Activated T-helper 17 cell treated with anti-CD3 and anti-CD28 coated beads, Interleukin-2, amount 50 U/mL, for 72 hours (primary cell): Measurements from ENCODE around the gene TMEM175. TPM values are rescaled to one million over a fixed set of nuclear protein-coding genes. Genes with fewer than 3 reads are reported as not detected.

Experiments used
- ATAC-seq: fragments of 150-1000 bp; cut with Tn5 transposase; replicated peaks from 2 replicates; pipeline ENCODE4 v1.10.0; 2021; ENCODE audit warnings: mild to moderate bottlenecking, moderate library complexity
- H3K27ac Mint-ChIP-seq: one replicate; pipeline ENCODE4 v1.8.0; 2022; ENCODE audit warnings: mixed read lengths
- H3K27me3 Mint-ChIP-seq: one replicate; pipeline ENCODE4 v1.8.0; 2022; ENCODE audit warnings: mixed read lengths
- H3K36me3 Mint-ChIP-seq: one replicate; pipeline ENCODE4 v1.8.0; 2022; ENCODE audit warnings: low read depth, mild to moderate bottlenecking, mixed read lengths
- H3K4me1 Mint-ChIP-seq: one replicate; pipeline ENCODE4 v1.8.0; 2022; ENCODE audit warnings: mixed read lengths
- H3K4me3 Mint-ChIP-seq: one replicate; pipeline ENCODE4 v1.8.0; 2022; ENCODE audit warnings: mild to moderate bottlenecking, mixed read lengths
- H3K9me3 Mint-ChIP-seq: one replicate; pipeline ENCODE4 v1.8.0; 2022; ENCODE audit warnings: mixed read lengths
- total RNA-seq, 2 donors: library from RNA; stranded (reverse); gene quantifications; one replicate each; pipeline ENCODE4 v1.2.3, GENCODE V29; 2022

TMEM175 gene, protein sequence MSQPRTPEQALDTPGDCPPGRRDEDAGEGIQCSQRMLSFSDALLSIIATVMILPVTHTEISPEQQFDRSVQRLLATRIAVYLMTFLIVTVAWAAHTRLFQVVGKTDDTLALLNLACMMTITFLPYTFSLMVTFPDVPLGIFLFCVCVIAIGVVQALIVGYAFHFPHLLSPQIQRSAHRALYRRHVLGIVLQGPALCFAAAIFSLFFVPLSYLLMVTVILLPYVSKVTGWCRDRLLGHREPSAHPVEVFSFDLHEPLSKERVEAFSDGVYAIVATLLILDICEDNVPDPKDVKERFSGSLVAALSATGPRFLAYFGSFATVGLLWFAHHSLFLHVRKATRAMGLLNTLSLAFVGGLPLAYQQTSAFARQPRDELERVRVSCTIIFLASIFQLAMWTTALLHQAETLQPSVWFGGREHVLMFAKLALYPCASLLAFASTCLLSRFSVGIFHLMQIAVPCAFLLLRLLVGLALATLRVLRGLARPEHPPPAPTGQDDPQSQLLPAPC
- 1 to 10 TPM; 6.5 to 10.0 TPM for total RNA-seq

DNA sequence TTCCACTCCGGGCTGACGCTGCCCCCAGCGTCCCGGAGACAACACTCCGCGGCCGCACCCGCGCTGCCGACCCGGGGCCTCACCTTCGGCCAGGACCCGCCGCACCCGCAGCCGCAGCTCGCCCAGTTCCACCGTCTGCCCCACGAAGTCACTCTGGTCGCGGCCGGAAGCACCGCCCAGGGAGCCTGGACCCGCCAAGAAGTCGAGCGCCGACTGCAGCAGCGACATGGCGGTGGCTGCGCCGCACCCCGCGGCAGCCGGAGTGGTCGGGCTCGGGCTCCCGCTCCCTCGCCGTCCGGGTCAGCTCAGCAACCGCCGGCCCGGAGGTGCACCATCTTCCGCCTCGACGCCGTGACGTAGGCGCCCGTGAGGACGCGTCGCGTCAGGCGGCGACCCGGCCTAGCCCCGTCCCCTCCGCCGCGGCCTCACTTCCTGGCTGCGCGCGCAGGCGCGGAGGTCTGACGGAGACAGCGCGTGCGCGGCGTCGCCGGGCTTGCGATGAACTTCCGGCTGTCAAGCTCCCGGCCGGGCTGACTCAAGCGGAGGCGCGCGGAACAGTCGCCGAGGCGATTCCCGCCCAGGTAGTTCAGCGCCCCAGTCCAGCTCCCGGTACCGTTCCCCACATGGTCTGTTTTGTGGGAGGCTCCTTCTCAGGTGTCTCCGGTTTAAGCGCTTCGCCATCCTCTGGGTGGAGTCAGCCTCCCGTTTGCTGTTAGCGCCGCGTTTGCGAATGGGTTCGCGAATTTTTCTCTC lies at the start of gene TMEM175, which contains the start of gene GAK:
Gene TMEM175, plus strand, starts transcription at position 501 of the 753 bp plus-strand sequence. CDS start 15,280 bp downstream, outside the sequence.
Gene GAK, minus strand, starts transcription at position 357 of the 753 bp plus-strand sequence. Its CDS starts 129 bp downstream, at position 228.
- H3K4me1 Mint-ChIP-seq: peaks cover 19% of the 10 kb centered on the region
- peak within 1 kb of the TSS; percentile 89 for H3K27ac Mint-ChIP-seq
- H3K36me3 Mint-ChIP-seq: peaks cover 24% of the 10 kb centered on the region
- peak within 1 kb of the TSS; percentile 94 for H3K4me3 Mint-ChIP-seq
- no peaks in the 10 kb centered on the region for H3K9me3 Mint-ChIP-seq
- no peaks in the 10 kb centered on the region for H3K27me3 Mint-ChIP-seq
- peak; percentile 97 for ATAC-seq

DNA sequence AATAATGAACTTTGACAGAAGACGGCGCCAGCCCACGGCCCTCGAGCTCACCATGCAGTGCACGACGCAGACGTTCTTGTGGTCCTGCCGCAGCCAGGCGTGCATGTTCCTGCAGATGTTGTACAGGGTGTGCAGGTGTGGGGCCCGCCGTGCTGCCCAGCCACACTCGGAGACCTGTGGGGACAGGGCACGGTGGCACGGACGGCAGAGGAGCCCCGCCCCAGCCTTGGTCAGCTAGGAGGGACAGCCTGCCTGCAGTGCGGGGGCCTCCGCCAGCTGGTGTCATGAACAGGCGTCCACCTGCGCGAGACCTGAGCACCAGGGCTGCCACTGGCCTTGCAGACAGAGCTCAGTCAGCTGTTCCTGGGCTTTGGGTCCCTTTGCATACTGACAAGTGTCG lies 49.6 kb upstream of the TMEM175 start:
- Mint-ChIP-seq H3K9me3 (no peaks in the 10 kb centered on the region), H3K4me3 (no peak overlapping the region), H3K4me1 (peaks cover 22% of the 10 kb centered on the region), H3K27me3 (no peaks in the 10 kb centered on the region), H3K36me3 (peaks cover 43% of the 10 kb centered on the region), H3K27ac (no peak overlapping the region)
- no peak for ATAC-seq

DNA sequence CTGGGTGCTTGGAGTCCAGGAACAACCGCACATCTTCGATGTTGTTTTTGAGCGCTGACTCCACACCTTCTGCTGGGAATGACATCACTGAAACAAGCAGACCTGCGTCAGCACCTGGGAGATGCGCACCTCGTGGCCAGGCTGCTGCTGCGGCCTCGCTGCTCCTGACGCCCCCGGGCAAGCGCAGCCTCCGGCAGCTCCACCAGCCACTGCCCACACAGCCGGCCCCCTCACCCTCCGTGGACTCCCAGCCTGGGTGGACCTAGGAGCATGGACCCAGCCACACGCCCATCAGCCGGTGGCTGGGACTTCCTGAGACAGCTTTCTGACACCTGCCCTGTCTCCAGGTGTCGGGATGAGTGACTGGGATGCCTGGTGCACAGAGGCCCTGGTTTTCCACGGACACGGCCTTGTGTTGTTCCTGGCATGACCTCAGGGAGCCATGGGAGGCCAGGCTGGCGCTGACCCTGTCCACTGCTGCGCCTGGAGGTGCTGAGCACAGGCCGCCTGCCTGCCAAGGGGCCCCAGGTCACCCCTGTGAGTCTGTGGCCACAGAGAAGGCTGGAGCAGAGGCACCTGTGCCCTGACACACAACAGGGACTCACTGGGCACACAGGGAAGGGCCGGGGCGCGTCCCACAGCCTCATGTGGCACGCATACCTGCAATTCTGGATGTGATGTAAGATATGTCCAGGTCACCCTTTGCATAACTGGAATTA lies 48.7 kb upstream of the TMEM175 start:
- Mint-ChIP-seq H3K27ac (no peak overlapping the region), H3K4me1 (peaks cover 17% of the 10 kb centered on the region), H3K4me3 (no peak overlapping the region), H3K36me3 (peaks cover 42% of the 10 kb centered on the region), H3K9me3 (no peaks in the 10 kb centered on the region), H3K27me3 (no peaks in the 10 kb centered on the region)
- no peak for ATAC-seq

DNA sequence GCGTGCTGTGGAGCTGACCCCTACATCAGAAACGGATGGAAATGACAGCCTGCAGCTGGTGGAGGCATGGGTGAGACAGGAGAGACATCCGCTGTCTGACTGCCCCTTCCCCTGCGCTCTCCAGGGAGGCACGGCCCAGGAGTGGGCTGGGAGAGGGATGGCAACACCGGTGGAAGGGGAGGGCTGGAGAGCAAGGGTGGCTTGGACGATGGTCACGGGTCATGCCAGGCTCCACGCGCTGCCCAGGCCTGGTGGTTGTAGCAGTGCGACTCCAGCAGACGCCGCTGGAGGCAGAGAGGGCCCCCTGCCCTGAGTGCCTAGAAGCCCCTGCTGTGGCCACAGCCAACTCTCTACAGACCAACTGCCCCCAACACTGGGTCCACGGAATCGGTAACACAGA lies 48.0 kb upstream of the TMEM175 start:
- no peak overlapping the region for H3K27ac Mint-ChIP-seq
- peaks cover 35% of the 10 kb centered on the region for H3K36me3 Mint-ChIP-seq
- H3K4me1 Mint-ChIP-seq: peaks cover 11% of the 10 kb centered on the region
- H3K27me3 Mint-ChIP-seq: no peaks in the 10 kb centered on the region
- H3K4me3 Mint-ChIP-seq: no peak overlapping the region
- no peak for ATAC-seq
- no peaks in the 10 kb centered on the region for H3K9me3 Mint-ChIP-seq

DNA sequence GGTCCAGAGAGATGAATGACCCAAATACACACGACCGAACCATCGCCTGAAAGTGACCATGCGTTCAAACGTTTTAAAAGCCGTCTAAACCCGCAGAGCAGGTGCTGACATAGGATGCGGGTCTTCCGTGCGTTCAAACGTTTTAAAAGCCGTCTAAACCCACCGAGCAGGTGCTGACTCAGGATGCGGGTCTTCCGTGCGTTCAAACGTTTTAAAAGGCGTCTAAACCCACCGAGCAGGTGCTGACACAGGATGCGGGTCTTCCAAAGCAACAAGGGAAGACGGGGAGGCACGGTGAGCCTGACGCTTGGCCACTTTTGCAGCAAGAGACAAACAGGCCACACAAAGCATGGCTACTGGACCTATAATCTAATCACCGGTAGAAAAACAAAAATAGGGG lies 47.4 kb upstream of the TMEM175 start:
- Mint-ChIP-seq H3K4me1 (peaks cover 6% of the 10 kb centered on the region), H3K27ac (no peak overlapping the region), H3K9me3 (no peaks in the 10 kb centered on the region), H3K36me3 (peaks cover 29% of the 10 kb centered on the region), H3K27me3 (no peaks in the 10 kb centered on the region), H3K4me3 (no peak overlapping the region)
- ATAC-seq: no peak

DNA sequence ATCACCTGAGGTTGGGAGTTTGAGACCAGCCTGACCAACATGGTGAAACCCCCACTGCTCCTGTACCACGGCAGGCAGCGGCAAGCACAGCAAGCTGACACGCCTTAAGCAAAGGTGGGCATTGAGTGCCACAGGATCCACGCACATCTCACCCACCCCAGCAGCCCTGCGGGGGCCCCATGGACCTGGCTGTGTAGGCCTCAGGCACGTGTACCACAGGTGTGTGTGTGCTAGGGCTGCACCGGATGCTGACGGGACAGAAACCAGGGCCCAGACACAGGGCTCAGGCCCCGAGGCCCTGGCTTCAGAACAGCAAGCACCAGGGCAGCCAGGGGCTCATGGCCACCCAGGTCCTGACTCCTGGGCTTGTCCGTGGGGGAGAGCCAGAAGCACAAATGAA lies 46.9 kb upstream of the TMEM175 start:
- Mint-ChIP-seq H3K9me3 (no peaks in the 10 kb centered on the region), H3K4me3 (no peak overlapping the region), H3K36me3 (peaks cover 29% of the 10 kb centered on the region), H3K27ac (no peak overlapping the region), H3K4me1 (peaks cover 2% of the 10 kb centered on the region), H3K27me3 (no peaks in the 10 kb centered on the region)
- no peak for ATAC-seq

DNA sequence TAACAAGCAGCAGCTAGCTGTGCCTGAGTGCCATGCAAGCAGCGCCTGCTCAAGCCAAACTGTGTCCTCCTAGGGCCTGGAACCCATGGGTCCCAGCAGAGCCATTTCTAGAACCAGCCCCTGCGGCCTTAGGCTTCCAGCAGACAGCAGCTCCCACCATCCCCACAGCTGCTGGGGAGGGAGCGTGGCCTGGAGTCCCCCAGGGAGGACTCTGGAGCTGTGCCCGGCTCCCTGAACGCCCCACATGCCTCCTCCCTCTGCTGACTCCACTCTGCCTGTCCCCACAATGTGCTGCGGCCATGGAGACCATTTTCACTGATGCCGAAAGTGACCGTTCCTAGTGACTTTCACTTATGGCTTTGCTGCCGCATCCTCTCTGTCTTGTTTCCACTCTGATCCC lies 46.0 kb upstream of the TMEM175 start:
- H3K27me3 Mint-ChIP-seq: no peaks in the 10 kb centered on the region
- no peak overlapping the region for H3K4me3 Mint-ChIP-seq
- H3K36me3 Mint-ChIP-seq: peaks cover 37% of the 10 kb centered on the region
- H3K4me1 Mint-ChIP-seq: no peaks in the 10 kb centered on the region
- no peaks in the 10 kb centered on the region for H3K9me3 Mint-ChIP-seq
- no peak for ATAC-seq
- H3K27ac Mint-ChIP-seq: no peak overlapping the region

DNA sequence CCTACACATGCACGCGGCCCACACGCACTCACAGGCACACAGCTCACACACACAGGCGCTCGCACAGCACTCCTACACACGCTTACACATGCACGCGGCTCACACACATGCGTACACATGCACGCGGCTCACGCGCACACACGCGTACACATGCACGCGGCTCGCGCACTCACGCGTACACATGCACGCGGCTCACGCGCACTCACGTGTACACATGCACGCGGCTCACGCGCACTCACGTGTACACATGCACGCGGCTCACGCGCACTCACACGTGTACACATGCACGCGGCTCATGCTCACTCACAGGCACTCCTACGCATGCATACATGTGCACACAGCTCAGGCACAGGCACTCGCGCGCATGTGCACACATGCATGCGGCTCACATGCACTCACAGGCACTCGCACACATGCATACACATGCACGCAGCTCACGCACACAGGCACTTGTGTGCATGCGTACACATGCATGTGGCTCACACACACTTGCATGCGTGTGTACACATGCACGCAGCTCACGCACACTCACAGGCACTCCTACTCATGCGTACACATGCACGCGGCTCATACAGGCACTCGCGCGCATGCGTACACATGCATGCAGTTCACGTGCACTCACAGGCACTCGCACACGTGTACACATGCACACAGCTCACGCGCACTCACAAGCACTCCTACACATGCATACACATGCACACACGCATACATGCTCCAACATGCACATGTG lies 45.1 kb upstream of the TMEM175 start:
- Mint-ChIP-seq H3K27me3 (no peaks in the 10 kb centered on the region), H3K4me1 (no peaks in the 10 kb centered on the region), H3K36me3 (peaks cover 37% of the 10 kb centered on the region), H3K27ac (no peak overlapping the region), H3K9me3 (no peaks in the 10 kb centered on the region), H3K4me3 (no peak overlapping the region)
- ATAC-seq: no peak

DNA sequence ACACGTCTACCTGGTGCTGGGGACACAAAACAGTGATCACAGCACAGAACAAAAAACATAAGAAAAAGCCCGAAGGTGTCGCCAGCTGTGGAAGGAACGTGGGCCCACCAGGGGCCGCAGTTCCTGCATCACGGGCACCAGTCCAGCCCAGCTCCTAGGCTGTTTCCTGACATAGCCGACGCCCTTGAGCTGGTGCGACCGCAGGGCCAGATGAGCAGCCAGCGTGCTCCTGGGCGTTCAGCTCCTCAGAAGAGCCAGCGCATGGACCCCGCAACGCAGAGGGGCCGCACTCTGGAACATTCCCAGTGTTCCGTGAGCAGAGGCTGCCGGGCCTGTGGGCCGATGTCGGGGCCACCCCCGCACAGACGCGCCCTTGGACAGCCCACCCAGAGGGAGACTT lies 44.2 kb upstream of the TMEM175 start:
- H3K27me3 Mint-ChIP-seq: no peaks in the 10 kb centered on the region

DNA sequence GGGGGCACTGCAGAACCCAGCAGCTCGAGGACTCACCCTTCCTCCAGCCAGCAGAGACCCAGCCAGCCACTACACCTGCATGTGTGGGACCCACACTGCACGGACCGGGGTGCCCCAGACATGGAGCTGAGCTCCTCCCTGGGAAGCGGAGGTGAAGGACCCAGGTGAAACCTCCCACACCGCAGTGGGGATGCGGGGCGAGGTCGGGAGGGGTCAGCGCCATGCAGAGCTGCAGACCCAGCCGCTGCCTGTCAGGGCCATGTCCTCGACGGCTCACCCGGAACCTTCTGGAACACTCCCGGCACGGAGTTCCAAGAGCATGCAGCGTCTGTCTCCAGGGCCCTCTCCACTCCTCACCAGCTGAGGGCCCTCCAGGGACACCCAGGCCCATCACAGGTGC lies 42.7 kb upstream of the TMEM175 start:
- no peak overlapping the region for H3K27ac Mint-ChIP-seq
- no peaks in the 10 kb centered on the region for H3K9me3 Mint-ChIP-seq
- H3K36me3 Mint-ChIP-seq: peaks cover 30% of the 10 kb centered on the region
- no peak for ATAC-seq
- H3K4me3 Mint-ChIP-seq: no peak overlapping the region
- no peaks in the 10 kb centered on the region for H3K4me1 Mint-ChIP-seq
- no peaks in the 10 kb centered on the region for H3K27me3 Mint-ChIP-seq

More for the DNA sequence above, 44.2 kb upstream of the TMEM175 start:
- H3K36me3 Mint-ChIP-seq: peaks cover 37% of the 10 kb centered on the region
- no peak overlapping the region for H3K4me3 Mint-ChIP-seq
- no peak overlapping the region for H3K27ac Mint-ChIP-seq
- H3K9me3 Mint-ChIP-seq: no peaks in the 10 kb centered on the region
- no peaks in the 10 kb centered on the region for H3K4me1 Mint-ChIP-seq
- no peak for ATAC-seq

DNA sequence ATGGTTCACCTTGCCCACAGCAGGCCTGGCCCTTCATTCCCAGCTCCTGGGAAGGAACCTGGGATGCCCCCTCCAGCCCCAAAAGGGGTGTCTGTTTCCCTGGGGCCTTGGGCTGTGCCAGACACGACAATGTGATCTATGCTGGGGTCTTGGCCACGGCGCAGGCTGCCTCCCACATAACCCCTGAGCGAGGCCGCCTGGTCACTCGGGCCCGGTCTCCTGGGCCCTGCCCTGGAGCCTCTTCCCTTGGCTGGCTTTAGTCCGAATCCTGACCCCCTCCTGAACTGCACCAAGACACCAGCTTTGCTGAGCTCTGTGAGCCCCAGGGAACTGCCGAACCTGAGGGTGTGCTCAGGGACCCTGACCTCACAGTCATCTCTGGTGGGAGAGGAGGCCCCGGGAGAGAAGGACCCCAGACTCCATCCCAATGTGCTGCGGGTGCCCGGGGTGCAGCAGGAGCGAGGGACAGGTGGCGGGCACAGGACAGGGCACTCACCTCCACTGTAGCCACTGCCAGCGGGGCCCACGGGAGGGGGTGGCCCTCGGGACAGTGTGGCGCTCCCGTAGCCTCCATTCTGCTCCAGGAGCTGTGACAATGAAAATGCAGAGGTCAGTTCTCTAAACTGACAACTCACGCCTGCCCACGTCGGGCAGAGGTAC lies 42.1 kb upstream of the TMEM175 start:
- H3K4me3 Mint-ChIP-seq: no peak overlapping the region
- peaks cover 27% of the 10 kb centered on the region for H3K36me3 Mint-ChIP-seq
- H3K9me3 Mint-ChIP-seq: no peaks in the 10 kb centered on the region
- no peak for ATAC-seq
- no peaks in the 10 kb centered on the region for H3K27me3 Mint-ChIP-seq
- no peaks in the 10 kb centered on the region for H3K4me1 Mint-ChIP-seq
- H3K27ac Mint-ChIP-seq: no peak overlapping the region

DNA sequence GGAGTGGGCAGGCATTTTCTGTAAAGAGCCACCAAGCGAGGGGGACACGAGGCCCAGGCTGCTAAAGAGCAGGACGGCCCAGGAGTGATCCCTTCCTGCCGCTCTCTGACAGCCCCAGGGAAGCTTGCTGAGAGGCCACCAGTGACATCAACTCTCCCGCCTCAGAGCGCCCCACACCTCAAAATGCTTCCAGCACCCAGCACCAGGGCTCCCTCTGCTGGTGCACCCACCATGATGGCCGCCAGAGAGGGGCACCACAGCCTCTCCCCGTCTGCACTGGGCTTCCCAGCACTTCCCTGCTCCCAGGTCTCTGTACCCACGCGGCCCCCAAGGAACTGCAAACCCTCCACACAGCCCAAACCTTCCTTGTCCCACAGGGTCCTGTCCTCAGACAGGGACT lies 40.5 kb upstream of the TMEM175 start:
- H3K27me3 Mint-ChIP-seq: no peaks in the 10 kb centered on the region
- no peaks in the 10 kb centered on the region for H3K9me3 Mint-ChIP-seq
- no peaks in the 10 kb centered on the region for H3K4me1 Mint-ChIP-seq
- H3K27ac Mint-ChIP-seq: no peak overlapping the region
- peaks cover 35% of the 10 kb centered on the region for H3K36me3 Mint-ChIP-seq
- no peak for ATAC-seq
- no peak overlapping the region for H3K4me3 Mint-ChIP-seq

DNA sequence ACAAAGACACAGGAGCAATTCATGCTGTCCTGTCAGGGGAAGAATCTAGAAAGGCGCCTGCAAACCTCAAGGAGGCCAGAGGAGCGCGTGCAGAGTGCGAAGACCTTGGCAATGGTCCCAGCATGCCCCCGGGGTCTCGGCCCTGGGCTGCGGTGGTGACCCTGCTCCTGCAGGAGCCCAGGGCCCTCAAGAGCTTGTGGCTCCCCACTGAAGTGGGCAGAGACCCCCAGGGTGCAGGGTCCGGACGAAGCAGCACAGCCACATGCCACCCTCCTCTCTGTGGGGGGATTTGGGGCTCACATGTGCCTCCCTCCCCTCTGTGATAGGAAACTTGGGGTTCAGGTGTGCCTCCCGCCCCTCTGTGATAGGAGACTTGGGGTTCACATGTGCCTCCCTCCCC lies 39.5 kb upstream of the TMEM175 start:
- H3K9me3 Mint-ChIP-seq: no peaks in the 10 kb centered on the region
- no peak for ATAC-seq
- H3K4me1 Mint-ChIP-seq: no peaks in the 10 kb centered on the region
- H3K4me3 Mint-ChIP-seq: no peak overlapping the region
- H3K27me3 Mint-ChIP-seq: no peaks in the 10 kb centered on the region
- H3K27ac Mint-ChIP-seq: no peak overlapping the region
- peaks cover 39% of the 10 kb centered on the region for H3K36me3 Mint-ChIP-seq
